ENCODE measurements around the gene MEMO1.
"Not testable (repeated sequence)": the region's sequence is repeated elsewhere in the genome, so short reads cannot be mapped to it uniquely, and the experiment has no call there.

Gene MEMO1

DNA sequence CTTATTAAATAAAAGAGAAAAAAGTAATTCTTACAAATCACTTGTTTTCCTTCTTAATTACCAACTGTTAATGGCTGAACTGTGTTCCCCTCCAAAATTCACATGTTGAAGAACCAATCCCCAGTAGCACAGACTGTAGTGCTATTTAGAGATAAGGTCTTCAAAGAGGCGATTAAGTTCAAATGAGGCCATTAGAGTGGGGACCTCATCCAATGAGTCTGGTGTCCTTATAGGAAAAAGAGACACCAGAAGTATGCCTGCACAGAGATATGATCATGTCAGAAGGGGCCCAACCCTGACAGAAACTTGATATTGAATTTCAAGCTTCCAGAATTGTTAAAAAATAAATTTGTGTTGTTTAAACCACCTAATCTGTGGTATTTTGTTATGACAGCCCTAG lies 89.8 kb downstream of the MEMO1 start:
- no peak for TF ChIP-seq ZFX (IDR thresholded peaks at IDR 0.05; ENCODE audit: borderline replicate concordance)
- no peak for TF ChIP-seq CTCF (IDR thresholded peaks at IDR 0.05)

GRCh38 chr2:31919499-31919898 lies 91.3 kb downstream of the MEMO1 start:
- TF ChIP-seq CTCF (IDR thresholded peaks at IDR 0.05), result no peak
- no peak for TF ChIP-seq ZFX (IDR thresholded peaks at IDR 0.05; ENCODE audit: borderline replicate concordance)
- H3K27ac ChIP-seq, result no peak overlapping the region

More for the DNA sequence above, 89.8 kb downstream of the MEMO1 start:
- H3K27ac ChIP-seq, result no peak overlapping the region

GRCh38 chr2:31909661-31910060 lies 101.1 kb downstream of the MEMO1 start:
- H3K27ac ChIP-seq, result no peak overlapping the region
- TF ChIP-seq ZFX (IDR thresholded peaks at IDR 0.05; ENCODE audit: borderline replicate concordance) (no peak), CTCF (IDR thresholded peaks at IDR 0.05) (no peak)

DNA sequence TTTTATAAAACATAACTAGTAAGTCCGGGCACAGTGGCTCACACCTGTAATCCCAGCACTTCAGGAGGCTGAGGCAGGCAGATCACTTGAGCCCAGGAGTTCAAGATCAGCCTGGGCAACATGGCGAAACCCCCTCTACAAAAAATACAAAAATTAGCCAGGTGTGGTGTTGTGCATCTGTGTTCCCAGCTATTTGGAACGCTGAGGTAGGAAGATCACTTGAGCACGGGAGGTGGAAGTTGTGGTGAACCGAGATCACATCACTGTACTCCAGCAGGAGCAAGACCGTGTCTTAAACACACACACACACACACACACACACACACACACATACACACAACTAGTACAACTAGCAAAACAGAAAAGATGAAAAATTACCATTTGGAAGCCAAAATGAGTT lies 103.3 kb downstream of the MEMO1 start:
- not testable (repeated sequence) for H3K27ac ChIP-seq

DNA sequence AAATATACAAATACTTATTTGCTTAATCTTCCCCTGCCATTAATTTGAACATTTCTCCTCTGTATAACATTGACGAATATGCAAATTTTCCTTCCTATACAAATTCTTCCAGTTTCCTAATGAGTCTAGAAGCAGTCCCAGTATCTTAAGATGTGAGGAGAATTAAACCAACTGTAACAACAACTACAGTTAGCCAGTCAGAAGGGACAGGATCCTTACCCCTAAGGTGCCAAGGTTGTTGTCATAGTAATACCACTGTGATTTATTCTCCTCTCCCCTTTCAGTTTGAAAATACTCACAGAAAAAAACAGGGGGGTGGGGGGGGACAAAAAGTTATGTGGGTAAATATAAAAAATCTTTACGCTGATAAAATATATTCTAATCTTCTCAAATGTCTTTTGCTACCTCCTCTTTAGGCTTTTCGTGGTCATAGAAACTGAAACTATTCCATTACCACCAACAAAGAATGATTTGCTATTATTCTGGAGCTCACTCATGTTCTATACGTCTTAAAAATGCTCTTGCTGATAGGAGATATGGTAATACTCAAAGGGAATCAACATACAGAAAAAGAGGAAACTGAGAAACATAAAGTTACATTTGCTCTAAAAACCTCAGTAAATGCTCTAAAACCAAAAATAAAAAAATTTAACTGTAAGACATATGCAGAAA lies 107.6 kb downstream of the MEMO1 start:
- no peak overlapping the region for H3K27ac ChIP-seq

GRCh38 chr2:31901900-31902299 lies 108.9 kb downstream of the MEMO1 start:
- H3K27ac ChIP-seq, result no peak overlapping the region
- no peak for TF ChIP-seq ZFX (IDR thresholded peaks at IDR 0.05; ENCODE audit: borderline replicate concordance)
- TF ChIP-seq CTCF (IDR thresholded peaks at IDR 0.05), result no peak

More for the DNA sequence above, 107.6 kb downstream of the MEMO1 start:
- TF ChIP-seq CTCF (IDR thresholded peaks at IDR 0.05) (no peak), ZFX (IDR thresholded peaks at IDR 0.05; ENCODE audit: borderline replicate concordance) (no peak)

- not testable (repeated sequence) for H3K27ac ChIP-seq
Observed at GRCh38 chr2:31900156-31900555, 110.7 kb downstream of the MEMO1 start.

GRCh38 chr2:31898346-31898745 lies 112.5 kb downstream of the MEMO1 start:
- not testable (repeated sequence) for H3K27ac ChIP-seq

DNA sequence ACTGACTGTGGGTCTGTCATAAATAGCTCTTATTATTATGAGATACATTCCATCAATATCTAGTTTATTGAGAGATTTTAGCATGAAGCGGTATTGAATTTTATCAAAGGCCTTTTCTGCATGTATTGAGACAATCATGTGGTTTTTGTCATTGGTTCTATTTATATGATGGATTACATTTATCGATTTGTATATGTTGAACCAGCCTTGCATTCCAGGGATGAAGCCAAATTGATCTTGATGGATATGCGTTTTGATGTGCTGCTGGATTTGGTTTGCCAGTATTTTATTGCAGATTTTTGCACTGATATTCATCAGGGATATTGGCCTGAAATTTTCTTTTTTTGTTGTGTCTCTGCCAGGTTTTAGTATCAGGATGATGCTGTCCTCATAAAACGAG lies 113.5 kb downstream of the MEMO1 start:
- not testable (repeated sequence) for H3K27ac ChIP-seq

- no peak overlapping the region for H3K27ac ChIP-seq
- TF ChIP-seq CTCF (IDR thresholded peaks at IDR 0.05), result no peak
- TF ChIP-seq ZFX (IDR thresholded peaks at IDR 0.05; ENCODE audit: borderline replicate concordance), result no peak
Observed at GRCh38 chr2:31896293-31896692, 114.5 kb downstream of the MEMO1 start.

Measured in 22Rv1 (cell line).